GM12878 (cell line): ENCODE results near the gene DAB2IP. TPM values are rescaled to one million over a fixed set of nuclear protein-coding genes. Genes with fewer than 3 reads are reported as not detected.

Source experiments
- ATAC-seq: fragments of 200-7000 bp; cut with Tn5 transposase; 3 replicates; pipeline ENCODE4 v1.9.1; 2020; ENCODE audit warnings: mild to moderate bottlenecking, moderate library complexity
- BruUV-seq: library from RNA; stranded (reverse); fragments of 400-500 nt; replicated peaks from 2 replicates; lab custom pipeline; 2021; lab: Mats Ljungman, UMichigan
- CTCF ChIA-PET: fragments of 300-600 bp; sonication (Branson Sonifier 250); formaldehyde crosslinking; extraction: SDS; loops from one replicate; lab custom pipeline; 2021; ENCODE audit warnings: inconsistent platforms; lab: Yijun Ruan, JAX
- POLR2A ChIA-PET: fragments of 350-600 bp; formaldehyde crosslinking; extraction: SDS; loops from one replicate; lab custom pipeline; 2021; ENCODE audit warnings: inconsistent platforms; lab: Charles Lee
- RAD21 ChIA-PET: fragments of 300-600 bp; sonication (Branson Sonifier 250); formaldehyde crosslinking; loops from one replicate; lab custom pipeline; 2023; ENCODE audit warnings: antibody characterized with exemption; ENCODE audit not compliant: unreplicated experiment; lab: Charles Lee
- SMC1A ChIA-PET: fragments of 300-600 bp; sonication (Branson Sonifier 250); formaldehyde crosslinking; loops from one replicate; lab custom pipeline; 2023; ENCODE audit not compliant: unreplicated experiment, uncharacterized antibody; lab: Charles Lee
- DNase-seq: peaks from one replicate; pipeline ENCODE4 v3.0.0-alpha.2; 2011; ENCODE audit warnings: low read depth, low spot score
- FAIRE-seq: peaks from 3 replicates; lab custom pipeline; 2011; peaks lifted over from hg19 to GRCh38; lab: Jason Lieb, UNC
- H2AFZ ChIP-seq: 2 replicates; pipeline ENCODE4 v1.6.0; 2011; ENCODE audit warnings: low read depth, low read length, control low read depth; ENCODE audit not compliant: control insufficient read depth
- H3K27ac ChIP-seq: 2 replicates; pipeline ENCODE4 v1.5.1; 2011; ENCODE audit warnings: control low read depth; ENCODE audit not compliant: control insufficient read depth, insufficient read depth
- H3K27me3 ChIP-seq, 2 experiments: replicated peaks in 1 of 2; 2 replicates each; pipeline versions ENCODE4 v1.6.0 to v1.6.1; 2011; ENCODE audit warnings: low read length in 1 of 2; ENCODE audit not compliant: control insufficient read depth in 2 of 2, insufficient read depth in 2 of 2
- H3K36me3 ChIP-seq, 2 experiments: 2 replicates each; pipeline ENCODE4 v1.5.1; 2011; ENCODE audit warnings: low read length in 1 of 2; ENCODE audit not compliant: control insufficient read depth in 2 of 2, insufficient read depth in 2 of 2
- H3K4me1 ChIP-seq: 2 replicates; pipeline ENCODE4 v1.6.1; 2011; ENCODE audit warnings: mild to moderate bottlenecking, low read length, moderate library complexity, mixed read lengths; ENCODE audit not compliant: control insufficient read depth, insufficient read depth
- H3K4me2 ChIP-seq: 2 replicates; pipeline ENCODE4 v1.6.0; 2011; ENCODE audit warnings: control low read depth; ENCODE audit not compliant: control insufficient read depth, insufficient read depth
- H3K4me3 ChIP-seq: fragments of 200-600 bp; sonication (generic); 2 replicates; pipeline ENCODE4 v1.5.1; 2016
- H3K79me2 ChIP-seq: 2 replicates; pipeline ENCODE4 v1.6.0; 2011; ENCODE audit warnings: low read length; ENCODE audit not compliant: control insufficient read depth, insufficient read depth
- H3K9ac ChIP-seq: 2 replicates; pipeline ENCODE4 v1.8.0; 2011; ENCODE audit warnings: low read length, control low read depth, mixed read lengths; ENCODE audit not compliant: control insufficient read depth, insufficient read depth
- H3K9me3 ChIP-seq: replicated peaks from 3 replicates; pipeline ENCODE4 v1.5.1; 2011; ENCODE audit warnings: mild to moderate bottlenecking, low read length; ENCODE audit not compliant: control insufficient read depth, insufficient read depth
- H4K20me1 ChIP-seq: 2 replicates; pipeline ENCODE4 v1.6.0; 2011; ENCODE audit not compliant: control insufficient read depth, insufficient read depth
- CBX5 ChIP-seq: sonication (generic); IDR thresholded peaks from 2 replicates; pipeline ENCODE4 v1.6.1; 2016; ENCODE audit warnings: low read depth, moderate library complexity, mild to moderate bottlenecking, inconsistent platforms
- CREB1 ChIP-seq: IDR thresholded peaks from 2 replicates; pipeline ENCODE4 v1.6.1; 2012; ENCODE audit warnings: low read depth, mild to moderate bottlenecking, inconsistent platforms
- CREM ChIP-seq: IDR thresholded peaks from 2 replicates; pipeline ENCODE4 v1.6.1; 2014; ENCODE audit warnings: antibody characterized with exemption, low read depth
- HDGF ChIP-seq: fragments of 450-650 bp; IDR thresholded peaks from 2 replicates; pipeline ENCODE4 v1.6.1; 2016; ENCODE audit warnings: antibody characterized with exemption
- IKZF2 ChIP-seq, 2 experiments: fragments of 450-650 bp; IDR thresholded peaks; 2 replicates each; pipeline ENCODE4 v1.6.1; 2017; ENCODE audit warnings: mild to moderate bottlenecking in 2 of 2, moderate library complexity in 2 of 2
- JUND ChIP-seq: IDR thresholded peaks from 2 replicates; pipeline ENCODE4 v1.6.1; 2012; ENCODE audit warnings: low read depth, mild to moderate bottlenecking, low read length, improper control_type of control experiment, moderate library complexity
- MYB ChIP-seq: fragments of 150-350 bp; IDR thresholded peaks from 2 replicates; pipeline ENCODE4 v1.6.1; 2014; ENCODE audit warnings: mild to moderate bottlenecking, low read depth, low read length, borderline replicate concordance
- POLR2A ChIP-seq: IDR thresholded peaks from 2 replicates; pipeline ENCODE4 v1.6.1; 2011; ENCODE audit warnings: low read depth, mild to moderate bottlenecking, low read length
- RAD21 ChIP-seq: IDR thresholded peaks from 2 replicates; pipeline ENCODE4 v1.6.1; 2011; ENCODE audit warnings: mild to moderate bottlenecking, low read depth, low read length, moderate library complexity; ENCODE audit not compliant: insufficient read depth
- RFX5 ChIP-seq: IDR thresholded peaks from 2 replicates; pipeline ENCODE4 v1.6.1; 2011; ENCODE audit warnings: low read depth, low read length, improper control_type of control experiment
- SREBF2 ChIP-seq: IDR thresholded peaks from 2 replicates; pipeline ENCODE4 v1.6.1; 2012; ENCODE audit warnings: mild to moderate bottlenecking, low read length
- ZNF622 ChIP-seq: fragments of 450-650 bp; IDR thresholded peaks from 2 replicates; pipeline ENCODE4 v1.6.1; 2017; ENCODE audit warnings: mild to moderate bottlenecking, inconsistent platforms
- WGBS: methylation state at CpG from one replicate; pipeline ENCODE4 v1.1.6; 2016; ENCODE audit warnings: low lambda C conversion rate; ENCODE audit not compliant: insufficient replicate concordance, insufficient coverage; ENCODE audit errors: missing lambda C conversion rate; 5-methylcytosine and 5-hydroxymethylcytosine counted together
- in situ Hi-C: fragments of 300-500 bp; cut with MboI; formaldehyde crosslinking; loops from 9 replicates; pipeline ENCODE4 v1.14.3; 2018; ENCODE audit warnings: mixed read lengths
- intact Hi-C: fragments of 100-400 bp; cut with micrococcal nuclease; formaldehyde crosslinking; loops from one replicate; pipeline ENCODE4 v1.14.2; 2022; ENCODE audit not compliant: unreplicated experiment
- polyA plus RNA-seq, 11 experiments: library from polyadenylated mRNA; depleted of rRNA in 4 of 11; unstranded in 6 of 11; stranded (reverse) in 5 of 11; fragments of >200 nt; fragmentation: Nextera tagmentation in 4 of 11; fragmentation: Illumina TruSeq in 1 of 11; extraction: Ambion mirVana in 4 of 11; extraction: Trizol in 1 of 11; gene quantifications; 1 replicate in 1 of 11; 2 replicates in 10 of 11; pipeline versions ENCODE4 v1.2.1 to v1.2.3, GENCODE V29; 2011 to 2016; ENCODE audit warnings: inconsistent platforms in 2 of 11, missing spikeins in 2 of 11, low read depth in 1 of 11
- total RNA-seq, 4 experiments: library from RNA; depleted of rRNA in 3 of 4; stranded (reverse); fragments of >200 nt in 3 of 4; fragmentation: Illumina TruSeq in 1 of 4; extraction: Trizol in 1 of 4; gene quantifications; 2 replicates each; pipeline versions ENCODE4 v1.2.1 to v1.2.3, GENCODE V29; 2013 to 2021
- TF ChIP-seq, protein P1 (sequence below): IDR thresholded peaks from 2 replicates; pipeline ENCODE4 v1.6.1; 2012; ENCODE audit warnings: improper control_type of control experiment, low read depth, low read length; ENCODE audit not compliant: insufficient replicate concordance
- TF ChIP-seq, protein P2 (sequence below): IDR thresholded peaks from 2 replicates; pipeline ENCODE4 v1.6.1; 2011; ENCODE audit warnings: low read depth, low read length, improper control_type of control experiment, borderline replicate concordance

DAB2IP gene
- total and polyA plus RNA-seq, 10 of the 15 experiments (the other 5 are each of a cell fraction or from before 2014, with no cell fraction given): 0.03 to 0.38 (median 0.14) TPM; not detected in 6

DNA sequence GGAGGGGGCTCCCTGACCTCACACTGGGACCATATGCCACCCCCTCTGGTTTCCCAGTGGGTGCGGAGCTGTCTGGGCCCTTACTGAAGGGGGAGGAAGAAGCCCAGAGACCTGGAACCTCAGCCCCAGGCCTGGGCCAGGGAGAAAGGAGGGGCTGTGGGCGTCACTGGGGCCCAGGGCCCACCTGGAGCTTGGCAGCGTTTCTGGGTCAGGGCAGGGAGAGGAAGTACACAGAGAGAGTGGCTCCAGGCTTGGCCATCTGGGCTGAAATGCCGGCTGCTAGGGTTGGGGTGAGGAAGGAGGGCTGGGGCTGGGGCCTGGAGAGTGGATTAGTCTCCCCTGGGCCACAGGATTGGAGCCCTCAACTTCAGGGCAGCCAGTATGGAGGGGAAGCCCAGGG lies 6.4 kb upstream of the DAB2IP start:
- Histone ChIP-seq H3K9me3 (no peaks in the 10 kb centered on the region), H3K36me3 (no peaks in the 10 kb centered on the region), H3K9ac (no peak overlapping the region), H3K27me3 (peaks cover under 1 to 2% of the 10 kb centered on the region in 2 experiments; a peak in 3 of 4 replicates), H2AFZ (no peak overlapping the region), H3K27ac (no peak overlapping the region), H3K79me2 (no peaks in the 10 kb centered on the region), H3K4me1 (no peaks in the 10 kb centered on the region), H3K4me2 (no peak overlapping the region), H3K4me3 (no peak overlapping the region), H4K20me1 (no peaks in the 10 kb centered on the region)
- RAD21 ChIA-PET: no interaction called here
- CTCF ChIA-PET: no interaction called here
- TF ChIP-seq JUND (no peak), CREM (no peak), POLR2A (no peak), HDGF (no peak), RAD21 (no peak), MYB (no peak), CREB1 (no peak), RFX5 (no peak), ZNF622 (no peak), SREBF2 (no peak), CBX5 (no peak), IKZF2 (IDR thresholded peaks at IDR 0.05) (no peak)
- TF ChIP-seq, protein P1, sequence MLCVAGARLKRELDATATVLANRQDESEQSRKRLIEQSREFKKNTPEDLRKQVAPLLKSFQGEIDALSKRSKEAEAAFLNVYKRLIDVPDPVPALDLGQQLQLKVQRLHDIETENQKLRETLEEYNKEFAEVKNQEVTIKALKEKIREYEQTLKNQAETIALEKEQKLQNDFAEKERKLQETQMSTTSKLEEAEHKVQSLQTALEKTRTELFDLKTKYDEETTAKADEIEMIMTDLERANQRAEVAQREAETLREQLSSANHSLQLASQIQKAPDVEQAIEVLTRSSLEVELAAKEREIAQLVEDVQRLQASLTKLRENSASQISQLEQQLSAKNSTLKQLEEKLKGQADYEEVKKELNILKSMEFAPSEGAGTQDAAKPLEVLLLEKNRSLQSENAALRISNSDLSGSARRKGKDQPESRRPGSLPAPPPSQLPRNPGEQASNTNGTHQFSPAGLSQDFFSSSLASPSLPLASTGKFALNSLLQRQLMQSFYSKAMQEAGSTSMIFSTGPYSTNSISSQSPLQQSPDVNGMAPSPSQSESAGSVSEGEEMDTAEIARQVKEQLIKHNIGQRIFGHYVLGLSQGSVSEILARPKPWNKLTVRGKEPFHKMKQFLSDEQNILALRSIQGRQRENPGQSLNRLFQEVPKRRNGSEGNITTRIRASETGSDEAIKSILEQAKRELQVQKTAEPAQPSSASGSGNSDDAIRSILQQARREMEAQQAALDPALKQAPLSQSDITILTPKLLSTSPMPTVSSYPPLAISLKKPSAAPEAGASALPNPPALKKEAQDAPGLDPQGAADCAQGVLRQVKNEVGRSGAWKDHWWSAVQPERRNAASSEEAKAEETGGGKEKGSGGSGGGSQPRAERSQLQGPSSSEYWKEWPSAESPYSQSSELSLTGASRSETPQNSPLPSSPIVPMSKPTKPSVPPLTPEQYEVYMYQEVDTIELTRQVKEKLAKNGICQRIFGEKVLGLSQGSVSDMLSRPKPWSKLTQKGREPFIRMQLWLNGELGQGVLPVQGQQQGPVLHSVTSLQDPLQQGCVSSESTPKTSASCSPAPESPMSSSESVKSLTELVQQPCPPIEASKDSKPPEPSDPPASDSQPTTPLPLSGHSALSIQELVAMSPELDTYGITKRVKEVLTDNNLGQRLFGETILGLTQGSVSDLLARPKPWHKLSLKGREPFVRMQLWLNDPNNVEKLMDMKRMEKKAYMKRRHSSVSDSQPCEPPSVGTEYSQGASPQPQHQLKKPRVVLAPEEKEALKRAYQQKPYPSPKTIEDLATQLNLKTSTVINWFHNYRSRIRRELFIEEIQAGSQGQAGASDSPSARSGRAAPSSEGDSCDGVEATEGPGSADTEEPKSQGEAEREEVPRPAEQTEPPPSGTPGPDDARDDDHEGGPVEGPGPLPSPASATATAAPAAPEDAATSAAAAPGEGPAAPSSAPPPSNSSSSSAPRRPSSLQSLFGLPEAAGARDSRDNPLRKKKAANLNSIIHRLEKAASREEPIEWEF: no peak
- TF ChIP-seq, protein P2, sequence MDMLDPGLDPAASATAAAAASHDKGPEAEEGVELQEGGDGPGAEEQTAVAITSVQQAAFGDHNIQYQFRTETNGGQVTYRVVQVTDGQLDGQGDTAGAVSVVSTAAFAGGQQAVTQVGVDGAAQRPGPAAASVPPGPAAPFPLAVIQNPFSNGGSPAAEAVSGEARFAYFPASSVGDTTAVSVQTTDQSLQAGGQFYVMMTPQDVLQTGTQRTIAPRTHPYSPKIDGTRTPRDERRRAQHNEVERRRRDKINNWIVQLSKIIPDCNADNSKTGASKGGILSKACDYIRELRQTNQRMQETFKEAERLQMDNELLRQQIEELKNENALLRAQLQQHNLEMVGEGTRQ: no peak
- in situ Hi-C loops (no loop called here), intact Hi-C loops (no loop called here)
- SMC1A ChIA-PET: no interaction called here
- WGBS: 24% methylated on average over 4 of the region's 4 CpGs
- DNase-seq (no peak), FAIRE-seq (no peak), ATAC-seq (no peak)
- no TSS peak for BruUV-seq
- POLR2A ChIA-PET: no interaction called here
